Measurements from ENCODE around the gene ADK. TPM values are rescaled to one million over a fixed set of nuclear protein-coding genes. Genes with fewer than 3 reads are reported as not detected.
A peak's percentile ranks its signal among the peaks of the same experiment; 100 is the strongest.

Gene ADK
- total and polyA plus RNA-seq, 7 experiments from 2014 or later = 20.7 to 43.8 (median 25.3) TPM

GRCh38 chr10:74150204-74150989 lies 624 bp upstream of the ADK start, which contains the start of gene AP3M1:
AP3M1 (minus strand) TSS chr10:74150828; CDS start chr10:74138379, 12,449 bp downstream.
- CTCF ChIA-PET = interaction anchor here (0.7 to 2.1 kb wide), 5 partner anchors 25 to 65 kb away, joined by 3 to 13 read pairs (median 5); no protein-coding TSS in a partner anchor
- H3K27ac Mint-ChIP-seq = peak within 1 kb of the TSS in 4 of 9 donors; percentile 43 to 78 (median 53)
- H3K36me3 Mint-ChIP-seq = peaks cover 0 to 13% (median 4%) of the 10 kb centered on the region in 5 donors
- no peaks in the 10 kb centered on the region for H3K9me3 ChIP-seq (ENCODE audit: control insufficient read depth in 2 of 3, low read length in 3 of 3)
- H3K4me3 Mint-ChIP-seq = no peak within 1 kb of the TSS
- peak within 1 kb of the TSS; percentile 84 for H3K27ac ChIP-seq (ENCODE audit: low read depth, low read length)
- H3K9me3 Mint-ChIP-seq = no peaks in the 10 kb centered on the region
- H3K4me1 Mint-ChIP-seq = peaks cover 39 to 64% (median 55%) of the 10 kb centered on the region in 7 donors
- H3K4me3 ChIP-seq (ENCODE audit: low read length) = peak within 1 kb of the TSS; percentile 90
- intact Hi-C loops (cut with micrococcal nuclease) = loop anchor here (1.0 to 5.0 kb wide), 9 partner anchors 84 to 1084 kb away; partner anchors contain the start of genes CAMK2G (in 1 of the 2), P4HA1 (in 1 of the 2), PPP3CB (in 1 of the 2) and VCL (in 1 of the 2)
- H3K4me1 ChIP-seq (ENCODE audit: control insufficient read depth in 2 of 2, insufficient read depth in 2 of 2, low read length in 2 of 2) = peaks cover 17 to 28% of the 10 kb centered on the region in 2 donors
- peaks cover 0 to 11% (median 0%) of the 10 kb centered on the region in 3 experiments for H3K36me3 ChIP-seq (ENCODE audit: control insufficient read depth in 2 of 3, insufficient read depth in 3 of 3, low read length in 3 of 3)
- H3K27me3 Mint-ChIP-seq = no peaks in the 10 kb centered on the region
- POLR2A ChIA-PET = interaction anchor here (0.6 to 2.3 kb wide), 16 partner anchors 13 to 1829 kb away, joined by 3 to 16 read pairs (median 6); partner anchors contain the start of genes SAMD8, VCL and VDAC2
- no peaks in the 10 kb centered on the region for H3K27me3 ChIP-seq (ENCODE audit: control insufficient read depth in 2 of 2, insufficient read depth in 2 of 2, low read length in 2 of 2)
- peak; percentile 76 for ATAC-seq
- DNase-seq = peak in 3 of 9 donors; percentile 63 to 87 (median 75)

- ChIA-PET CTCF (interaction anchor here (2.1 kb wide), 1 partner anchor 61 kb away, joined by 13 read pairs; no protein-coding TSS in a partner anchor), POLR2A (interaction anchor here (0.8 to 2.3 kb wide), 8 partner anchors 16 to 1058 kb away, joined by 3 to 16 read pairs (median 9); partner anchors contain the start of gene VDAC2)
- ATAC-seq (no peak), DNase-seq (no peak)
- H3K9me3 Mint-ChIP-seq = no peaks in the 10 kb centered on the region
- Histone ChIP-seq H3K4me1 (ENCODE audit: control insufficient read depth in 2 of 2, insufficient read depth in 2 of 2, low read length in 2 of 2) (peaks cover 17 to 23% of the 10 kb centered on the region in 2 donors), H3K27ac (ENCODE audit: low read depth, low read length) (peak overlapping the region; percentile 84), H3K36me3 (ENCODE audit: control insufficient read depth in 2 of 3, insufficient read depth in 3 of 3, low read length in 3 of 3) (peaks cover 0 to 11% (median 0%) of the 10 kb centered on the region in 3 experiments), H3K4me3 (ENCODE audit: low read length) (peak overlapping the region; percentile 90), H3K9me3 (ENCODE audit: control insufficient read depth in 2 of 3, low read length in 3 of 3) (no peaks in the 10 kb centered on the region), H3K27me3 (ENCODE audit: control insufficient read depth in 2 of 2, insufficient read depth in 2 of 2, low read length in 2 of 2) (no peaks in the 10 kb centered on the region)
- peak overlapping the region in 5 of 9 donors; percentile 8 to 78 (median 47) for H3K27ac Mint-ChIP-seq
- H3K36me3 Mint-ChIP-seq = peaks cover 0 to 7% (median 0%) of the 10 kb centered on the region in 5 donors
- peaks cover 32 to 56% (median 42%) of the 10 kb centered on the region in 7 donors for H3K4me1 Mint-ChIP-seq
- peak overlapping the region in 3 of 10 donors; percentile 1 to 10 (median 3) for H3K4me3 Mint-ChIP-seq
- intact Hi-C loops (cut with micrococcal nuclease) = loop anchor here (1.0 to 5.0 kb wide), 18 partner anchors 17 to 1082 kb away; partner anchors contain the start of genes KAT6B (in 2 of the 2), SAMD8 (in 2 of the 2), VDAC2 (in 2 of the 2) and ZSWIM8 (in 2 of the 2)
- H3K27me3 Mint-ChIP-seq = no peaks in the 10 kb centered on the region
These were observed 1.1 kb downstream of the ADK start for GRCh38 chr10:74151879-74152722.

GRCh38 chr10:74153123-74153522 lies 2.1 kb downstream of the ADK start:
- H3K36me3 ChIP-seq (ENCODE audit: control insufficient read depth in 2 of 3, insufficient read depth in 3 of 3, low read length in 3 of 3) = peaks cover 0 to 11% (median 0%) of the 10 kb centered on the region in 3 experiments
- peaks cover 0 to 5% (median 0%) of the 10 kb centered on the region in 5 donors for H3K36me3 Mint-ChIP-seq
- H3K4me3 ChIP-seq (ENCODE audit: low read length) = no peak overlapping the region
- H3K4me3 Mint-ChIP-seq = peak overlapping the region in 5 of 10 donors; percentile 4 to 30 (median 5)
- no peak for DNase-seq
- ChIA-PET CTCF (no interaction called here), POLR2A (interaction anchor here (1.0 to 1.3 kb wide), 2 partner anchors 33 to 74 kb away, joined by 3 read pairs; no protein-coding TSS in a partner anchor)
- no peaks in the 10 kb centered on the region for H3K27me3 ChIP-seq (ENCODE audit: control insufficient read depth in 2 of 2, insufficient read depth in 2 of 2, low read length in 2 of 2)
- intact Hi-C loops (cut with micrococcal nuclease) = loop anchor here in 1 of 2 donors (5.0 kb wide), 1 partner anchor 1056 kb away; the partner anchor contains the start of gene P4HA1
- H3K27ac Mint-ChIP-seq = no peak overlapping the region
- H3K4me1 ChIP-seq (ENCODE audit: control insufficient read depth in 2 of 2, insufficient read depth in 2 of 2, low read length in 2 of 2) = peaks cover 17 to 23% of the 10 kb centered on the region in 2 donors
- no peaks in the 10 kb centered on the region for H3K27me3 Mint-ChIP-seq
- H3K27ac ChIP-seq (ENCODE audit: low read depth, low read length) = no peak overlapping the region
- ATAC-seq = no peak
- peaks cover 28 to 48% (median 37%) of the 10 kb centered on the region in 7 donors for H3K4me1 Mint-ChIP-seq
- H3K9me3 Mint-ChIP-seq = no peaks in the 10 kb centered on the region
- no peaks in the 10 kb centered on the region for H3K9me3 ChIP-seq (ENCODE audit: control insufficient read depth in 2 of 3, low read length in 3 of 3)

- no peak for DNase-seq
- H3K4me1 ChIP-seq (ENCODE audit: control insufficient read depth in 2 of 2, insufficient read depth in 2 of 2, low read length in 2 of 2) = peaks cover 17 to 23% of the 10 kb centered on the region in 2 donors
- intact Hi-C loops (cut with micrococcal nuclease) = loop anchor here in 1 of 2 donors (5.0 kb wide), 1 partner anchor 1056 kb away; the partner anchor contains the start of gene P4HA1
- H3K9me3 Mint-ChIP-seq = no peaks in the 10 kb centered on the region
- peaks cover 0 to 11% (median 0%) of the 10 kb centered on the region in 3 experiments for H3K36me3 ChIP-seq (ENCODE audit: control insufficient read depth in 2 of 3, insufficient read depth in 3 of 3, low read length in 3 of 3)
- ChIA-PET CTCF (no interaction called here), POLR2A (interaction anchor here (1.3 kb wide), 1 partner anchor 33 kb away, joined by 3 read pairs; no protein-coding TSS in a partner anchor)
- no peak for ATAC-seq
- H3K4me3 Mint-ChIP-seq = peak overlapping the region in 2 of 10 donors; percentile 4 to 30
- no peak overlapping the region for H3K4me3 ChIP-seq (ENCODE audit: low read length)
- no peak overlapping the region for H3K27ac Mint-ChIP-seq
- no peaks in the 10 kb centered on the region for H3K9me3 ChIP-seq (ENCODE audit: control insufficient read depth in 2 of 3, low read length in 3 of 3)
- H3K4me1 Mint-ChIP-seq = peaks cover 24 to 48% (median 34%) of the 10 kb centered on the region in 7 donors
- H3K27me3 Mint-ChIP-seq = no peaks in the 10 kb centered on the region
- H3K27ac ChIP-seq (ENCODE audit: low read depth, low read length) = no peak overlapping the region
- H3K27me3 ChIP-seq (ENCODE audit: control insufficient read depth in 2 of 2, insufficient read depth in 2 of 2, low read length in 2 of 2) = no peaks in the 10 kb centered on the region
- peaks cover 0 to 5% (median 0%) of the 10 kb centered on the region in 5 donors for H3K36me3 Mint-ChIP-seq
These were observed 2.7 kb downstream of the ADK start for GRCh38 chr10:74153676-74154075.

GRCh38 chr10:74156919-74157289 lies 5.9 kb downstream of the ADK start:
- no peaks in the 10 kb centered on the region for H3K27me3 ChIP-seq (ENCODE audit: control insufficient read depth in 2 of 2, insufficient read depth in 2 of 2, low read length in 2 of 2)
- H3K27ac ChIP-seq (ENCODE audit: low read depth, low read length) = no peak overlapping the region
- no peaks in the 10 kb centered on the region for H3K9me3 Mint-ChIP-seq
- DNase-seq (no peak), ATAC-seq (no peak)
- intact Hi-C loops (cut with micrococcal nuclease) = no loop called here
- no peak overlapping the region for H3K4me3 ChIP-seq (ENCODE audit: low read length)
- H3K9me3 ChIP-seq (ENCODE audit: control insufficient read depth in 2 of 3, low read length in 3 of 3) = no peaks in the 10 kb centered on the region
- H3K4me1 Mint-ChIP-seq = peaks cover 21 to 47% (median 34%) of the 10 kb centered on the region in 7 donors
- H3K27ac Mint-ChIP-seq = peak overlapping the region in 2 of 9 donors; percentile 2 to 56
- H3K4me3 Mint-ChIP-seq = no peak overlapping the region
- no peaks in the 10 kb centered on the region for H3K36me3 ChIP-seq (ENCODE audit: control insufficient read depth in 2 of 3, insufficient read depth in 3 of 3, low read length in 3 of 3)
- ChIA-PET CTCF (interaction anchor here (0.7 kb wide), 1 partner anchor 57 kb away, joined by 3 read pairs; no protein-coding TSS in a partner anchor), POLR2A (interaction anchor here (0.6 to 2.0 kb wide), 5 partner anchors 10 to 663 kb away, joined by 3 to 8 read pairs (median 3); no protein-coding TSS in a partner anchor)
- peaks cover 5 to 10% of the 10 kb centered on the region in 2 donors for H3K4me1 ChIP-seq (ENCODE audit: control insufficient read depth in 2 of 2, insufficient read depth in 2 of 2, low read length in 2 of 2)
- H3K36me3 Mint-ChIP-seq = peaks cover 0 to 5% (median 0%) of the 10 kb centered on the region in 5 donors
- H3K27me3 Mint-ChIP-seq = no peaks in the 10 kb centered on the region
